PC-3 (cell line): ENCODE results near the gene PSMC5.
"Not testable (repeated sequence)": the region's sequence is repeated elsewhere in the genome, so short reads cannot be mapped to it uniquely, and the experiment has no call there.

ENCODE experiments used
- CTCF ChIP-seq: fragments of 300-600 bp; sonication (generic); conservative IDR thresholded peaks from 2 replicates; pipeline ENCODE4 v1.5.1; 2017; ENCODE audit warnings: antibody characterized with exemption, low read depth, mild to moderate bottlenecking, low read length
- EZH2 ChIP-seq: fragments of 300-600 bp; sonication (generic); IDR thresholded peaks from one replicate; pipeline ENCODE4 v1.6.1; 2017; ENCODE audit warnings: antibody characterized with exemption, mild to moderate bottlenecking, low read length; ENCODE audit not compliant: unreplicated experiment
- EZH2phosphoT487 ChIP-seq: fragments of 300-600 bp; sonication (generic); IDR thresholded peaks from 2 replicates; pipeline ENCODE4 v1.6.1; 2018; ENCODE audit warnings: mild to moderate bottlenecking, antibody characterized with exemption, low read length, borderline replicate concordance

GRCh38 chr17:63843387-63843888 lies 16.2 kb downstream of the PSMC5 start:
- not testable (repeated sequence) for TF ChIP-seq CTCF, EZH2phosphoT487, EZH2
